GM19324 (cell line): ENCODE results near the gene TUBD1.
"Not testable (repeated sequence)": the region's sequence is repeated elsewhere in the genome, so short reads cannot be mapped to it uniquely, and the experiment has no call there.

Experiments used
- ATAC-seq: cut with Tn5 transposase; IDR thresholded peaks from one replicate; pipeline ENCODE4 v1.9.1; 2021; ENCODE audit warnings: mild to moderate bottlenecking, moderate library complexity; ENCODE audit not compliant: unreplicated experiment, low FRiP score

TUBD1 gene

DNA sequence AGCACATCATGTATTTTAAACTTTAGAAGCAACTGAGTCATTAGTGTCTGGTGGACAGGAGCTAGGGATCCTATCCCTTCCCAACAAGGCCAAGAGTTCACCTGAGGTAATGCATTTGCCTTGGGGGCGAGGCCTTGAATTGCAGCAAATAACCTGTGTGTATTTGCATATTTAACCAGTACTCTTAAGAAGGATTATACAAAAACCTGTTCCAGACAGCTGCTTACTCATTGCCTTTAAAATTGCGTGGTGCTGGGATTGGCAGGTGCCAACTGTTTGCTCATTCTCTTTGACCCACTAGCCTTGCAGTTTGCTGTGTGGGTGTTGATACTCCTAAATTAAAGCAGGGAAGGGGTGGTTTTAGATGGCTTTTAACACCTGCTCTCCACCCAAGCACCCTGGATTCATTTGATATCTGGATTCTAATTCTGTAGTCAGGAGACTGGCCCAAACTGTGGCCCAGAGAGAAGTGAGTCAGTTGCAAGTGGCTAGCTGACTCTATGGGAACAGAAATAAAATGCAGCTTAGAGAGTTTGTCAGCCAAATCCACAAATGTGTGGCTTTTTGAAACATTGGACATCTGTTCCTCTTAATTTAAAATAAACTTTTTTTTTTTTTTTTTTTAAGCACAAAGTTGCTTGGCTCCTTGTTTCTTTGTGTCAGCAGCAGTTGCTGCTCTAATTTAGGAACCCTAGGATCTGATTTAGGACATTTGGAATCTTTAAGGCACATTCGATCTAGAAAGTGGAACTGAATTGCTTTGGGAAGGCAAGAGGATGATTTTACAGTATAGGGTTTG lies 46.9 kb downstream of the TUBD1 start:
- no peak for ATAC-seq

DNA sequence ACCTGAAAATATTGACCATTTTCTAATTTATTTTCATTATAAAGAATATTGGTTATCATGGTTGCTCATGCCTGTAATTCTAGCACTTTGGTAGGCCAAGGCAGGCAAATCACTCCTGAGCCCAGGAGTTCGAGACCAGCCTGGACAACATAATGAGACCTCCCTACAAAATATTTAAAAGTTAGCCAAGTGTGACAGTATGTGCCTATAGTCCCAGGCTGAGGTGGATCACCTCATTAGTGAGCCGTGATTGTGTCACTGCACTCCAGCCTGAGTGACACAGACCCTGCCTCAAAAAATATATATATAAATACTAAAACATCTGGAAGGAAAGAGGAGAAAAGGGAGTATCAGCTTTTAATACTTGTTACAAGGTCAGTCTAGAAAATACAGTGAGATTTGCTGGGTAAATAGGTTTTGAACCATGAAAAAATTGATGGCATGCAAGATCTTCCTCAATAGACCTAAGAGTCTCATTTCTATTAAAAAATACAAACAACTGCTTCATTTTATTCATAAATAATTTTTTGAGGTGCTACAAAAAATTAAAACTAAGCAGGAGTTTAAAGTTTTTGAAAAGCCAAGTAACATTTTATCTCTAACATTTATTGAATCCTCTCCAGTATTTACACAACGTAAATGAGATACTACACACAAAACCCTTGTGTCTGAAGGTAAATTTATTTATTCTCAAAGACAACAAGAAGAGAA lies 47.7 kb downstream of the TUBD1 start:
- ATAC-seq = no peak

DNA sequence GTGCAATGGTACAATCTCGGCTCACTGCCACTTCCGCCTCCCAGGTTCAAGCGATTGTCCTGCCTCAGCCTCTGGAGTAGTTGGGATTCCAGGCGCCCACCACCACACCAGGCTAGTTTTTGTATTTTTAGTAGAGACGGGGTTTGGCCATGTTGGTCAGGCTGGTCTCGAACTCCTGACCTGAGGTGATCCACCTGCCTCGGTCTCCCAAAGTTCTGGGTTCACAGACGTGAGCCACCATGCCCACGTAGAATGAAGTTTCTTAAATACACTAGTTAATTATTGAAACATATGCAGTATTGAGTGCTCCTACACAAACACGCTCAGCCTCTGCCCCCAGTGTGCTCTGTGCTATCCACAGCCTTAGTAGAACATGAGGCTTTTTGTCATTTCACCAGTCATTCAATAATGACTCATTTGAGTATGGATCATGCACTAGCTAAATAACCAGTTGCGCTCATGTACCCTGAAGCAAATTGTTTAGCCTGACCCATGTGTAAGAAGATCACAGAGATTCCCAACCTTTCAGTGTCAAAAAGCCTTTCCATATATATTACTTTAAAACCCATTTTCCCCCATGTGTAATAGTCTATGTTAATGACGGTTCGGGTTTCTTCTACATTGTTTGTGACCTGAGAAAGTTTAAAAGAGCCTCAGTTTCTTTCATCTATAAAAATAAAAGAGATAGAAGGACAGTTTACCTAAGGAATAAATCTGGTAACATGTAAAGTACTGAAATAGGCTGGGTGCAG lies 49.7 kb downstream of the TUBD1 start:
- ATAC-seq = no peak

DNA sequence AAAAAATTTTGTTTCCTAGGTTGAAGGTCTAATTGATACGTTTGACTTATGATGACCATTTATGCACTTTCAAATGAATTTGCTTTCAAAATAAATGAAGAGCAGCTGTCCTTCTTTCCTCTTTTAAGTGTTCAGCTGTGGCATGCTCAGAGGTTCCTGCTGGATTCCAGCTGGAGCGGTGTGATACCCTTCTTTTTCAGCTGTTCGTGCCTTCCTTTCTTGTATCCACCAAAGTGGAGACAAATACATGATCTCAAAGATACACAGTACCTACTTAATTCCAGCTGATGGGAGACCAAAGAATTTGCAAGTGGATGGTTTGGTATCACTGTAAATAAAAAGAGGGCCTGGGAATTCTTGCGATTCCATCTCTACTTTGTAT lies 50.9 kb downstream of the TUBD1 start:
- ATAC-seq = not testable (repeated sequence)

DNA sequence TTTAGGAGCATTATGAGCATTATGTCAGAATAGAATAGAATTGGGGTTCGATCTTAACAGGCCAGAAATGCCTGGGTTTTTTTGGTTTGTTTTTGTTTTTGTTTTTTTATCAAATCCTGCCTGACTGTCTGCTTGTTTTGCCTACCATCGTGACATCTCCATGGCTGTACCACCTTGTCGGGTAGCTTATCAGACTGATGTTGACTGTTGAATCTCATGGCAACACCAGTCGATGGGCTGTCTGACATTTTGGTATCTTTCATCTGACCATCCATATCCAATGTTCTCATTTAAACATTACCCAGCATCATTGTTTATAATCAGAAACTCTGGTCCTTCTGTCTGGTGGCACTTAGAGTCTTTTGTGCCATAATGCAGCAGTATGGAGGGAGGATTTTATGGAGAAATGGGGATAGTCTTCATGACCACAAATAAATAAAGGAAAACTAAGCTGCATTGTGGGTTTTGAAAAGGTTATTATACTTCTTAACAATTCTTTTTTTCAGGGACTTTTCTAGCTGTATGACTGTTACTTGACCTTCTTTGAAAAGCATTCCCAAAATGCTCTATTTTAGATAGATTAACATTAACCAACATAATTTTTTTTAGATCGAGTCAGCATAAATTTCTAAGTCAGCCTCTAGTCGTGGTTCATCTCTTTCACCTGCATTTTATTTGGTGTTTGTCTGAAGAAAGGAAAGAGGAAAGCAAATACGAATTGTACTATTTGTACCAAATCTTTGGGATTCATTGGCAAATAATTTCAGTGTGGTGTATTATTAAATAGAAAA lies 51.5 kb downstream of the TUBD1 start:
- not testable (repeated sequence) for ATAC-seq

DNA sequence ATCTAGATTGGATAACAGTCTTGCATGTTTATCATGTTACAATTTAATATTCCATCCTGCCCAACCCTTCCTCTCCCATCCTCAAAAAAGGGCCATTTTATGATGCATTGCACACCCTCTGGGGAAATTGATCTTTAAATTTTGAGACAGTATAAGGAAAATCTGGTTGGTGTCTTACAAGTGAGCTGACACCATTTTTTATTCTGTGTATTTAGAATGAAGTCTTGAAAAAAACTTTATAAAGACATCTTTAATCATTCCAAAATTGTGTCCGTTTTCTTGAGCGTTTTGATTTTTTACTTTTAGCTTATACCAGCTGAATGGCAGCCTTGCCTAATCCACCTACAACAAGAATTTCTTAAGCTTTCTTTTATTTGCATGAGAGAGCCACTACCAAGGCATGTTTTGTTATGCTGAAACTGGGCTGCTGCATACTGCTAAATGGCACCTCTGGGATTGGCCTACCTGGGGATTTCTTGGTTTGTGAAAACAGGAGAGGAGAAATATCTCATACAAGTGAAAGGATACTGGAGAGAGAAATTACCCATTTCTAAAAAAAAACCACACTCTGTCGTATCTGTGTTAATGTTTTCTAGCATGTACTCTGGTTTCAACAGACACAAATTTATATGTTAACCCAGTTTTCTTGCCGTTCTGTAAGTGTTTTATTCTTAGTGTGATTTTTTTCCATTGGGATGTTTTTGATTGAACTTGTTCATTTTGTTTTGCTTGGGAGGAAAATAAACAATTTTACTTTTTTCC lies 52.2 kb downstream of the TUBD1 start:
- ATAC-seq = no peak

DNA sequence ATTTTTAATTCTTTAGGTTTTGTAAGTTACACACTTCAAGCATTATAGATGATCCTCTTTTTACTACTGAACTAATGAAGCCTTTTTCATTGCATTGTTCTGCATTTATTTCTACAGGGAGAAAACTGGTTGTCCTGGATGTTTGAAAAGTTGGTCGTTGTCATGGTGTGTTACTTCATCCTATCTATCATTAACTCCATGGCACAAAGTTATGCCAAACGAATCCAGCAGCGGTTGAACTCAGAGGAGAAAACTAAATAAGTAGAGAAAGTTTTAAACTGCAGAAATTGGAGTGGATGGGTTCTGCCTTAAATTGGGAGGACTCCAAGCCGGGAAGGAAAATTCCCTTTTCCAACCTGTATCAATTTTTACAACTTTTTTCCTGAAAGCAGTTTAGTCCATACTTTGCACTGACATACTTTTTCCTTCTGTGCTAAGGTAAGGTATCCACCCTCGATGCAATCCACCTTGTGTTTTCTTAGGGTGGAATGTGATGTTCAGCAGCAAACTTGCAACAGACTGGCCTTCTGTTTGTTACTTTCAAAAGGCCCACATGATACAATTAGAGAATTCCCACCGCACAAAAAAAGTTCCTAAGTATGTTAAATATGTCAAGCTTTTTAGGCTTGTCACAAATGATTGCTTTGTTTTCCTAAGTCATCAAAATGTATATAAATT lies 53.0 kb downstream of the TUBD1 start:
- ATAC-seq = no peak

DNA sequence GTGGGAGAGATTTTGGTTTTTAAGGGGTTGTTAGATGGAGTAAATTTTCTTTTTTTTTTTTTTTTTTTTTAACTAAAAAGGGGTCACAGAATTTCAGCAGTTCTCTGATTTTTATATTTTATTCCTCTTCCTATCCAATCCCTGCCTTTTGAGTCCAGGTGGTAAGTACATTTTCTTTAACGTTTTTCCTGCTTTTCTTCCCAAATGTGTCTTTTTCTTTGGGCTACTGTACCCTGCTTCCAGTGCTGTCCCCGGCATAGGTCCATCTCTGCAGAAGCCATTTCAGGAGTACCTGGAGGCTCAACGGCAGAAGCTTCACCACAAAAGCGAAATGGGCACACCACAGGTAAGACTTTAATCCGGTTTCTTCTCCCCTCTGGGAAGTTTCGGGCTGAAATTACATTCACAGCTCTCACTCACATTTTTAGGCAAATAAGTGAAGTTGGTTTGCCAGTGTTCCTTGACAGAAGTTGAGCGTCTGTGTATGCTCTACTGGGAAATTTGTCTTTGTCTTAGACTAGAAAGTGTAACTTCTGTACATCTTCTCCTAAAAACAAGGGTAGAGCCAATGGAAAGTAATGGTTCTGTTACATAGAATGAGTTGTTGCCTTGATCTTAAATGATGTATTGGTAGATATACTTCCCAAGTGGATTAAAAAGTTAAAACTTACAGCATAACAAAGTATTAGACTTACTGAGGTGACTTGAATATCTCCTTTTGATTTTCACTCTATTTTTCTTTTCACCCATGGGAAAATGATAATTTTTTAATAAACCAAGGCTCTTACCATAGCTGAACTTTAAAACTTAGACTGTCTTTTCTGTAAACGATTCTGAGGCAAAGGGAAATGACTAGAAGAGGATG lies 54.5 kb downstream of the TUBD1 start:
- no peak for ATAC-seq

DNA sequence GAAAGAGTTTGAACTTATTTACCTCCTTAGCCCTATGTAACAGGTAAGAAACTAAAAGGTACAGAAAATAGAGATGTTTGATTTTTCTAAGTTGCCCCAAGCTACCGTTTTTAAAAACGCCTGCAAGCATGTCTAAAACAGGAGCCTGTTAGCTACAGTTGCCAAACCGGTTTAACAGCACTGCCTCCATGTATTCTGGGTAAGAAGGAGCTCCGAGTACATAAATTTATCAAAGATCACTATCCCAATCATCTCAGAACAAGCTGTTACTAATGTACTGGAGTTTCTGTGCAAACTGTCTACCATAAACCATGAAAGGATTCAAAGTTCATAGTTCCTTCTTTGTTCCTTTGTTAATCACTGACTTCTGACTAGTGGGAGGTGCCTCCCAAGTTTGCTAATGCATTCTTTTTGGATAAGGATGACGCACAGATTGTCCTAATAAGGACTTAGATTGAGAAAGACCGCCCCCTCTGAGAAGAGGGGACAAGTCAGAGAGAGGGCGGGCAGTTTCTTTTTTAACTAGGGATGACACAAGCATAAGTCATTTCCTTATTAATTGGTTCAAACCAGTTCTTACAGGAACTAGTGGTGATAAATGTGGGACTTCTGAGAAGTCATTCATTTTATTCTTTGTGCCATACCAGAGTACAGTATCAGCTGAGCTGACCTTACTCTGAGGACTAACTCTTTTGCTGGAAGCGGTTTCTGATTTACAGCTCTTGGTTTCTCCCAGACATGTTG lies 55.3 kb downstream of the TUBD1 start:
- ATAC-seq = peak; percentile 62

DNA sequence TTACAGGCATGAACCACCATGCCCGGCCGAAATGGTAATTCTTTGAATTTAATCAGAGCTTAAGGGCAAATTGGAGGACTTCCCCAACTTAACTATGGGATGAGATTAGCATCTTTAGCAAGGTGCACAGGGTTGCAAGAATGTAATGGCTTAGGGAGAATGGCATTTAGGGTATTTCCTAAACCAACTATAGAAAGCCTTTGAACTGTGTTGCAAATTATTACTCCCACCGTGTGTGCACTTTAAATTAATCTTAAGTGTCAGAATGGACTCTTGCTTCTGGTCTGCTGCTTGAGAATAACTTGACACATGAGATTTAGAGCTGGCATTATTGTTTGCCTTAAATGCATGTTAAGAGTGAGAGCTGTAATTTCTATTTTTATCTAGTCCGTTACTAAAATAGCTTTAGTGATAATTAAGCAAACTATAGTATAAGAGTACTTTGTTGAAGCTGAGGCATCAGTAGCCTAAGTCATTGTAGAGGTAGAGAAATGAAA lies 59.8 kb downstream of the TUBD1 start:
- no peak for ATAC-seq

DNA sequence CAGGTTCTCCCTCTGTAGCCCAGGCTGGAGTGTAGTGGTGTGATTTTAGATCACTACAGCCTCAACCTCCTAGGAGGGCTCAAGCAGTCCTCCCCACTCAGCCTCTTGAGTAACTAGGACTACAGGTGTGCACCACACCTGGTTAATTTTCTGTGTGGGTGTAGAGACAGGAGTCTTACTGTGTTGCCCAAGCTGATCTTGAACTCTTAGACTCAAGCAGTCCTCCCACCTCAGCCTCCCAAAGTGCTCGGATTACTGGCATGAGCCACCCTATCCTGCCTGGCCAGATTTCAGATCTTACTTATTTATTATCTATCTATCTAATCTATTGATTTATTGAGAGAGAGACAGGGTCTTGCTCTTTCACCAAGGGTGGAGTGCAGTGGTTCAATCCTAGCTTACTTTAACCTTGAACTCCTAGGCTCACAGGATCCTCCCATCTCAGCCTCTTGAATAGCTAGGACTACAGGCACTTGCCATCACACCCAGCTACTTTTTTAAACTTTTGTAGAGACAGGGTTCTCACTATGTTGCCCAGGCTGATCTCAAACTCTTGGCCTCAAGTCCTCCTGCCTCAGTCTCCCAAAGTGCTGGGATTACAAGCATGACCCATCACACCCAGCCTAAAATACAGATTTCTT lies 61.8 kb downstream of the TUBD1 start:
- ATAC-seq = no peak

DNA sequence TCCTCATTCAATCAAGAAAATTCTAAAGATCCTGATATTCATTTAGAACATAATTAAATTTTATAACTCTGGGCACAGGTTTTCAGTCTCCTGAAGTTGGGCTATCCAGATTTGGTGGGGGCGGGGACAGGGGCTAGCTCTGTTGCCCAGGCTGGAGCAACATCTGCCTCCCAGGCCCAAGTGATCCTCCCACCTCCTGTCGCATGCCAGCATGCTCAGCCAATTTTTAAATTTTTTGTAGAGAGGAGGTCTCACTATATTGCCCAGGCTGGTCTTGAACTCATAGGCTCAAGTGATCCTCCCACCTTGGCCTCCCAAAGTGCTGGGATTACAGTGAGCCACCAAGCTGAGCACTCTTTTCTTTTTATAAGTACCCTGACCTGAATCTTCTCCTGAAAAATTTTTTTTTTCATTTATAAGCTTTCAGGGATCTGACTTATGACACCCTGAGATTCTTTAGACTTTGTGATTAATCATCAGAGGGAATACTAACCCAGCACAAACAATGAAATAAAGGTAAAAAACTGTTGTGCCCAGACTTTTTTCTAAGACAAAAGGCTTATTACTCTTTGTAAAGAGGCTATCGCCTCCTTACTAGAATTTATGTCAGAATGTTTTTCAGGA lies 62.6 kb downstream of the TUBD1 start:
- ATAC-seq = no peak

DNA sequence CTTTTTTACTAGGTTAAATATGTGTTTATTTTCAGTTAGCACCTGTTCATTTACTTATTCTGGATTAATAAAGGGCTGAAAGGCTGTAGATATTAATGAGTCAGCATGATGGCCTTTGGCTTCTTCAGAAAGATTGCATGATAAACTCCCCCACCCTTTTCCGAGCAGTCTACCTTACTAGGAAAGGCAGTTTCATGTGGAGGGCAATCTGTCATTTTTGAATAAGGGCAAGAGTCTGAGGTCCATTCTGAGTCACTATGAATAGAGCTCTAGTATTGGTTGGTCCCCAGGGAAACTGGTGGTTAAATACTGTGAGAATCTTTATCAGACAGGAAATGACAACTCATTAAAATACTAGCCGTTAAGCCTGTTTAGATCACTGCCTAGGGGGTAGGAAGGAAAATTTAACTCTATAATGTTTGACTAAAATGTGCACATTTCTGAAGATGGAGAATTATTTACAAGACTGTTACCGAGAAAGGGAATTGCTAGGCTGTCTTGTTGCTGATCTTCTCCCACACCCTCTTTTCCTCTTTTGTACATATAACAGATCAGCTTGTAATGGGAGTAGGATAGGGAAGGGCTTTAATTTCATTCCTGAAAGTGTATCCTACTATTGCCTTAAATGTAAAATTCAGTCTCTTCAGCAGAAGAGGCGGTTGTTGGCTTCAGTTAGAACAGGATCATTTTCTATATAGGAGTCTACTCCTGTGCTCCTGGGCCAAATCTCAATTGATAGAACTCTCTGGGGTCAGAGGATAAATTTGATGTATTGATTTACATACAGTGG lies 63.3 kb downstream of the TUBD1 start:
- ATAC-seq = peak; percentile 62

DNA sequence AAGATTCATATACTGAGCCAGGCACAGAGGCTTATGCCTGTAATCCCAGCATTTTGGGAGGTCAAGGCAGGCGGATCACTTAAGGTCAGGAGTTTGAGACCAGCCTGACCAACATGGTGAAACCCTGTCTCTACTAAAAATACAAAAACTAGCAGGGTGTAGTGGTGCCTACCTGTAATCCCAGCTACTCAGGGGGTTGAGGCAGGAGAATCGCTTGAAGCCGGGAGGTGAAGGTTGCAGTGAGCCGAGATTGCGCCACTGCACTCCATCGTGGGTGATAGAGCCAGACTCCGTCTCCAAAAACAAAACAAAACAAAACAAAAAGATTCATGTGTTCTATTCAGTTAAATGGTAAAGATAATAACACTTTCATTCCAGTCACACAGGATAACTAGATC lies 63.9 kb downstream of the TUBD1 start:
- ATAC-seq = not testable (repeated sequence)

DNA sequence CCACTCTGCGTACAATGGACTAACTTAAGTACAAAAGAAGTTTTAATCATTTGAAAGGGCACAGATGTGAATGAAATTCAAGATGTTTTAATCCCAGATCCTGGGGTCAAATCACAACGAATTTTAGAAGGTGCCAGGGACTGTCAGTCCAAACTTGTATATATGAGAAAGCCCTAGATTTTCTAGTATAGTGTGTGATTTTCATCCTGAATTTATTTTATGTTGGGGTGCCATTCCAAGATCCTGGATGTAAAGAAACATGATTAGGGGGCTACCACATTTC lies 64.3 kb downstream of the TUBD1 start:
- no peak for ATAC-seq
